Type B pancreatic cell (in vitro differentiated cells): ENCODE data around the gene FYN. TPM values are rescaled to one million over a fixed set of nuclear protein-coding genes. Genes with fewer than 3 reads are reported as not detected.

Experiments used
- DNase-seq: peaks from one replicate; pipeline ENCODE4 v3.0.0; 2021; ENCODE audit warnings: mixed read lengths; ENCODE audit not compliant: unreplicated experiment; ENCODE audit errors: extremely low spot score
- H3K27ac Mint-ChIP-seq: 2 replicates; pipeline ENCODE4 v1.8.0; 2021; ENCODE audit warnings: mild to moderate bottlenecking, mixed read lengths
- H3K27me3 Mint-ChIP-seq: 2 replicates; pipeline ENCODE4 v1.8.0; 2021; ENCODE audit warnings: mixed read lengths
- H3K36me3 Mint-ChIP-seq: 2 replicates; pipeline ENCODE4 v1.8.0; 2021; ENCODE audit warnings: mixed read lengths
- H3K4me1 Mint-ChIP-seq: one replicate; pipeline ENCODE4 v1.8.0; 2021; ENCODE audit warnings: mixed read lengths; ENCODE audit not compliant: unreplicated experiment
- H3K4me3 Mint-ChIP-seq: 2 replicates; pipeline ENCODE4 v1.8.0; 2021; ENCODE audit warnings: mild to moderate bottlenecking, mixed read lengths
- H3K9me3 Mint-ChIP-seq: 2 replicates; pipeline ENCODE4 v1.8.0; 2021; ENCODE audit warnings: mixed read lengths
- CTCF ChIP-seq: fragments of 200-600 bp; sonication (generic); conservative IDR thresholded peaks from 2 replicates; pipeline ENCODE4 v1.5.0; 2021; ENCODE audit warnings: antibody characterized with exemption, mild to moderate bottlenecking
- total RNA-seq: library from RNA; stranded (reverse); gene quantifications from 2 replicates; pipeline ENCODE4 v1.2.1, GENCODE V29; 2021; ENCODE audit warnings: low replicate concordance

Gene FYN
- total RNA-seq, 1 donor from 2014 or later, result 131 TPM

- peaks cover 30% of the 10 kb centered on the region for H3K36me3 Mint-ChIP-seq
- peak overlapping the region; percentile 61 for H3K27ac Mint-ChIP-seq
- H3K4me1 Mint-ChIP-seq, result peaks cover 55% of the 10 kb centered on the region
- no peaks in the 10 kb centered on the region for H3K9me3 Mint-ChIP-seq
- no peak for TF ChIP-seq CTCF
- no peaks in the 10 kb centered on the region for H3K27me3 Mint-ChIP-seq
- no peak for DNase-seq
- H3K4me3 Mint-ChIP-seq, result no peak overlapping the region
Observed at GRCh38 chr6:111782192-111782809, 91.0 kb downstream of the FYN start.

- Mint-ChIP-seq H3K27me3 (no peaks in the 10 kb centered on the region), H3K36me3 (peaks cover 35% of the 10 kb centered on the region), H3K4me1 (peaks cover 63% of the 10 kb centered on the region), H3K27ac (peak overlapping the region; percentile 52), H3K4me3 (no peak overlapping the region), H3K9me3 (no peaks in the 10 kb centered on the region)
- TF ChIP-seq CTCF, result no peak
- DNase-seq, result no peak
Observed at GRCh38 chr6:111781041-111781708, 92.1 kb downstream of the FYN start.

GRCh38 chr6:111780393-111780792, 92.9 kb downstream of the FYN start:
- H3K27me3 Mint-ChIP-seq, result no peaks in the 10 kb centered on the region
- no peak for DNase-seq
- no peak for TF ChIP-seq CTCF
- no peaks in the 10 kb centered on the region for H3K9me3 Mint-ChIP-seq
- H3K27ac Mint-ChIP-seq, result peak overlapping the region; percentile 52
- no peak overlapping the region for H3K4me3 Mint-ChIP-seq
- peaks cover 35% of the 10 kb centered on the region for H3K36me3 Mint-ChIP-seq
- H3K4me1 Mint-ChIP-seq, result peaks cover 70% of the 10 kb centered on the region

GRCh38 chr6:111779660-111780059, 93.6 kb downstream of the FYN start:
- H3K9me3 Mint-ChIP-seq, result no peaks in the 10 kb centered on the region
- H3K4me1 Mint-ChIP-seq, result peaks cover 69% of the 10 kb centered on the region
- no peak for TF ChIP-seq CTCF
- H3K36me3 Mint-ChIP-seq, result peaks cover 35% of the 10 kb centered on the region
- no peak for DNase-seq
- no peak overlapping the region for H3K4me3 Mint-ChIP-seq
- H3K27ac Mint-ChIP-seq, result no peak overlapping the region
- H3K27me3 Mint-ChIP-seq, result no peaks in the 10 kb centered on the region

- Mint-ChIP-seq H3K27me3 (no peaks in the 10 kb centered on the region), H3K9me3 (no peaks in the 10 kb centered on the region), H3K36me3 (peaks cover 35% of the 10 kb centered on the region), H3K4me1 (peaks cover 63% of the 10 kb centered on the region), H3K27ac (no peak overlapping the region), H3K4me3 (no peak overlapping the region)
- TF ChIP-seq CTCF, result no peak
- DNase-seq, result no peak
Observed at GRCh38 chr6:111779031-111779430, 94.2 kb downstream of the FYN start.
